ENCODE data around the gene CAPN10. TPM values are rescaled to one million over a fixed set of nuclear protein-coding genes. Genes with fewer than 3 reads are reported as not detected.

The CAPN10 gene
- total RNA-seq, 1 experiment from 2014 or later = 47.4 TPM

GRCh38 chr2:240646176-240646899, 59.8 kb downstream of the CAPN10 start:
- no peak overlapping the region for H2BK20ac ChIP-seq (ENCODE audit: low read depth, low read length, poor library complexity, severe bottlenecking)
- H3K23me2 ChIP-seq (ENCODE audit: insufficient read length, low read depth, low read length, poor library complexity, severe bottlenecking) = no peaks in the 10 kb centered on the region
- H2BK12ac ChIP-seq (ENCODE audit: insufficient read length, low read depth, low read length) = no peak overlapping the region
- Mint-ChIP-seq H3K4me3 (no peak overlapping the region; a peak in 1 of 5 replicates), H3K27ac (no peak overlapping the region; a peak in 1 of 7 replicates), H3K4me1 (peaks cover 9 to 17% of the 10 kb centered on the region in 2 experiments), H3K27me3 (ENCODE audit: low read depth) (peaks cover 47% of the 10 kb centered on the region), H3K36me3 (ENCODE audit: insufficient read depth in 1 of 3, low read depth in 3 of 3) (no peaks in the 10 kb centered on the region; a peak in 2 of 7 replicates), H3K9me3 (peaks cover 0 to 4% of the 10 kb centered on the region in 2 experiments; a peak in 3 of 5 replicates)
- H2AFZ ChIP-seq (ENCODE audit: low read length) = no peak overlapping the region
- H3K27ac ChIP-seq (ENCODE audit: insufficient read length, low read depth, low read length) = no peak overlapping the region
- H3K4me2 ChIP-seq (ENCODE audit: insufficient read depth, insufficient read length, low read length) = no peak overlapping the region
- no peak overlapping the region for H4K5ac ChIP-seq (ENCODE audit: insufficient read length, low read depth, low read length)
- H3K56ac ChIP-seq (ENCODE audit: insufficient read length, low read depth, low read length) = no peak overlapping the region
- no peak overlapping the region for H2AK5ac ChIP-seq (ENCODE audit: insufficient read length, low read length)
- WGBS (ENCODE audit: extremely low coverage, insufficient read length, low lambda C conversion rate) = no CpG with 5 or more reads among the region's 36 CpGs
- H3K79me2 ChIP-seq (ENCODE audit: insufficient read depth, low read length) = no peaks in the 10 kb centered on the region
- no peak overlapping the region for H3K9ac ChIP-seq (ENCODE audit: extremely low read depth, insufficient read length, low read length)
- H3K79me1 ChIP-seq (ENCODE audit: insufficient read depth, low read depth, low read length, poor library complexity, severe bottlenecking) = no peaks in the 10 kb centered on the region
- H3K4ac ChIP-seq (ENCODE audit: low read depth, low read length) = no peak overlapping the region
- no peak overlapping the region for H2BK15ac ChIP-seq (ENCODE audit: low read depth, low read length)
- H3K14ac ChIP-seq (ENCODE audit: insufficient read depth, low read length) = no peak overlapping the region; the same call in 1 of the 2 replicates
- H3K18ac ChIP-seq (ENCODE audit: insufficient read length, low read depth, low read length) = no peak overlapping the region
- no peak overlapping the region for H3T11ph ChIP-seq (ENCODE audit: low read length)
- no peak for TF ChIP-seq CTCF (conservative IDR thresholded peaks at IDR 0.05)
- H2BK120ac ChIP-seq (ENCODE audit: low read depth, low read length, poor library complexity, severe bottlenecking) = no peak overlapping the region
- H3K27me3 ChIP-seq (ENCODE audit: insufficient read depth, low read length) = no peaks in the 10 kb centered on the region
- DNase-seq = peak; percentile 16
- no peak overlapping the region for H3K23ac ChIP-seq (ENCODE audit: insufficient read length, low read depth, low read length)
- no peaks in the 10 kb centered on the region for H4K20me1 ChIP-seq (ENCODE audit: control insufficient read depth, insufficient read depth, insufficient read length)
- no peak overlapping the region for H2BK5ac ChIP-seq (ENCODE audit: insufficient read length, low read length)
- no peak overlapping the region for H4K91ac ChIP-seq (ENCODE audit: insufficient read length, low read depth, low read length)
- no peak overlapping the region for H4K8ac ChIP-seq (replicated peaks; ENCODE audit: insufficient read length, low read depth, low read length)
- no peaks in the 10 kb centered on the region for H3K4me1 ChIP-seq (ENCODE audit: insufficient read depth, low read length)
- no peaks in the 10 kb centered on the region for H3K9me3 ChIP-seq (ENCODE audit: control insufficient read depth, low read depth, low read length)
